ENCODE results near the gene GDA.

GRCh38 chr9:72220589-72220988 lies 71.3 kb downstream of the GDA start:
- TF ChIP-seq CTCF (IDR thresholded peaks at IDR 0.05), result no peak
- no peak for TF ChIP-seq POLR2A (IDR thresholded peaks at IDR 0.05)

All from Peyer's patch (tissue), 4 donors.